ENCODE data around the gene SLC36A3.
"Not testable (repeated sequence)": the region's sequence is repeated elsewhere in the genome, so short reads cannot be mapped to it uniquely, and the experiment has no call there.

The SLC36A3 gene

GRCh38 chr5:151258816-151259215, 44.8 kb downstream of the SLC36A3 start:
- DNase-seq, result no peak

- no peak for DNase-seq
Observed at GRCh38 chr5:151258201-151258611, 45.4 kb downstream of the SLC36A3 start.

GRCh38 chr5:151257731-151258181, 45.8 kb downstream of the SLC36A3 start:
- DNase-seq, result no peak

- DNase-seq, result no peak
Observed at GRCh38 chr5:151255621-151256286, 47.8 kb downstream of the SLC36A3 start.

GRCh38 chr5:151254990-151255389, 48.6 kb downstream of the SLC36A3 start:
- not testable (repeated sequence) for DNase-seq

GRCh38 chr5:151254556-151254955, 49.0 kb downstream of the SLC36A3 start:
- no peak for DNase-seq

- no peak for DNase-seq
Observed at GRCh38 chr5:151253605-151253950, 50.0 kb downstream of the SLC36A3 start.

GRCh38 chr5:151252762-151253604, 50.6 kb downstream of the SLC36A3 start, which contains the start of gene GM2A:
TSS of gene GM2A (plus strand) at chr5:151253185. CDS start at chr5:151253217, 32 bp downstream.
- DNase-seq, result peak; percentile 96

- DNase-seq, result no peak
Observed at GRCh38 chr5:151251621-151252020, 51.9 kb downstream of the SLC36A3 start.

GRCh38 chr5:151251001-151251551, 52.5 kb downstream of the SLC36A3 start:
- DNase-seq, result no peak

- no peak for DNase-seq
Observed at GRCh38 chr5:151250346-151251000, 53.1 kb downstream of the SLC36A3 start.

- no peak for DNase-seq
Observed at GRCh38 chr5:151249281-151249680, 54.3 kb downstream of the SLC36A3 start.

- DNase-seq, result no peak
Observed at GRCh38 chr5:151248651-151249050, 54.9 kb downstream of the SLC36A3 start.

GRCh38 chr5:151245680-151246219, 57.8 kb downstream of the SLC36A3 start:
- no peak for DNase-seq

- no peak for DNase-seq
Observed at GRCh38 chr5:151244206-151244605, 59.4 kb downstream of the SLC36A3 start.

- no peak for DNase-seq
Observed at GRCh38 chr5:151243564-151243963, 60.0 kb downstream of the SLC36A3 start.

GRCh38 chr5:151243127-151243526, 60.4 kb downstream of the SLC36A3 start:
- no peak for DNase-seq

- peak; percentile 89 for DNase-seq
Observed at GRCh38 chr5:151240924-151241635, 62.5 kb downstream of the SLC36A3 start.

- not testable (repeated sequence) for DNase-seq
Observed at GRCh38 chr5:151240268-151240835, 63.2 kb downstream of the SLC36A3 start.

- DNase-seq, result no peak
Observed at GRCh38 chr5:151239237-151239861, 64.2 kb downstream of the SLC36A3 start.

- no peak for DNase-seq
Observed at GRCh38 chr5:151238303-151238741, 65.2 kb downstream of the SLC36A3 start.
